ENCODE results near the gene TMCO4.

Gene TMCO4

DNA sequence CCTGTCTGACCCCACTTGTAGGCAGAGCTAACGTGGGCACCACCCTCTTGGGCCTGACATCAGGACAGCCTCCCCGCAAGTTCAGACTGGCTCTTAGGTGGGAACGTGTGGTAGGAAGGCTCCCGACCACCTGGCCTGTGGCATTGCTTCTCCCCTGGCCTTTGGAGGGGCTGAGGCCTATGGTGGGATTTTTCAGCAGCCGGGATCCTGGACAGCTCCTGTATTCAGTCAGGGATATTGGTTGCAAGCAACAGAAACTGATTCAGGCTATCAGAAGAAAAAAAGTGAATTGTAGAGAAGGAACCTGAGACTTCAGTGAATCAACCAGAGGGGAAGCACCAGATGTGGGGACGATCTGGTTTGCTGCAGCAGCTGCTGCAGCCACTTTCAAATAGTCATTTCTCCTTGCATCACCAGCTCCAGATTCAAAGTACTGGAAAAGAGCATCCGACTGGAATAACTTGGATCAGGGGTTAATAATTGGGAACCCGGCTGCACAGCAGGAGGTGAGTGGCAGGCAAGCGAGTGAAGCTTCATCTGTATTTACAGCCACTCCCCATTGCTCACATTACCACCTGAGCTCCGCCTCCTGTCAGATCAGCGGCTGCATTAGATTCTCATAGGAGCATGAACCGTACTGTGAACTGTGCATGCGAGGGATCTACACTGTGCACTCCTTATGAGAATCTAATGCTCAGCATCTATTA is 9.5 kb upstream of the TMCO4 start:
- H4K20me1 ChIP-seq (ENCODE audit: insufficient read depth, low read length), result no peaks in the 10 kb centered on the region
- no peak overlapping the region for H3K4me2 ChIP-seq (ENCODE audit: low read length)
- H3K79me2 ChIP-seq (ENCODE audit: insufficient read depth, low read length), result no peaks in the 10 kb centered on the region
- no peaks in the 10 kb centered on the region for H3K9me2 ChIP-seq (ENCODE audit: low read depth, low read length)
- no peaks in the 10 kb centered on the region for H3K27me3 ChIP-seq (ENCODE audit: insufficient read depth, low read length)
- H3K9ac ChIP-seq (ENCODE audit: low read length), result no peak overlapping the region
- no peaks in the 10 kb centered on the region for H3K9me3 ChIP-seq (ENCODE audit: low read length)
- no peak overlapping the region for H3K4me3 ChIP-seq (ENCODE audit: low read depth, low read length, poor library complexity, severe bottlenecking)
- no peak overlapping the region for H2AFZ ChIP-seq (ENCODE audit: low read length)
- no peaks in the 10 kb centered on the region for H3F3A ChIP-seq (ENCODE audit: insufficient read depth, low read length)
- peaks cover 6% of the 10 kb centered on the region for H3K4me1 ChIP-seq (ENCODE audit: insufficient read depth, low read length, severe bottlenecking)
- H3K36me3 ChIP-seq (ENCODE audit: insufficient read depth, low read length), result no peaks in the 10 kb centered on the region
- no peak for TF ChIP-seq EZH2 (IDR thresholded peaks at IDR 0.05; ENCODE audit: borderline replicate concordance, low read length)
- TF ChIP-seq, protein P1, sequence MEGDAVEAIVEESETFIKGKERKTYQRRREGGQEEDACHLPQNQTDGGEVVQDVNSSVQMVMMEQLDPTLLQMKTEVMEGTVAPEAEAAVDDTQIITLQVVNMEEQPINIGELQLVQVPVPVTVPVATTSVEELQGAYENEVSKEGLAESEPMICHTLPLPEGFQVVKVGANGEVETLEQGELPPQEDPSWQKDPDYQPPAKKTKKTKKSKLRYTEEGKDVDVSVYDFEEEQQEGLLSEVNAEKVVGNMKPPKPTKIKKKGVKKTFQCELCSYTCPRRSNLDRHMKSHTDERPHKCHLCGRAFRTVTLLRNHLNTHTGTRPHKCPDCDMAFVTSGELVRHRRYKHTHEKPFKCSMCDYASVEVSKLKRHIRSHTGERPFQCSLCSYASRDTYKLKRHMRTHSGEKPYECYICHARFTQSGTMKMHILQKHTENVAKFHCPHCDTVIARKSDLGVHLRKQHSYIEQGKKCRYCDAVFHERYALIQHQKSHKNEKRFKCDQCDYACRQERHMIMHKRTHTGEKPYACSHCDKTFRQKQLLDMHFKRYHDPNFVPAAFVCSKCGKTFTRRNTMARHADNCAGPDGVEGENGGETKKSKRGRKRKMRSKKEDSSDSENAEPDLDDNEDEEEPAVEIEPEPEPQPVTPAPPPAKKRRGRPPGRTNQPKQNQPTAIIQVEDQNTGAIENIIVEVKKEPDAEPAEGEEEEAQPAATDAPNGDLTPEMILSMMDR (IDR thresholded peaks at IDR 0.05; ENCODE audit: low read length), result no peak
- H3K27ac ChIP-seq (ENCODE audit: low read depth, low read length, poor library complexity, severe bottlenecking), result no peak overlapping the region

DNA sequence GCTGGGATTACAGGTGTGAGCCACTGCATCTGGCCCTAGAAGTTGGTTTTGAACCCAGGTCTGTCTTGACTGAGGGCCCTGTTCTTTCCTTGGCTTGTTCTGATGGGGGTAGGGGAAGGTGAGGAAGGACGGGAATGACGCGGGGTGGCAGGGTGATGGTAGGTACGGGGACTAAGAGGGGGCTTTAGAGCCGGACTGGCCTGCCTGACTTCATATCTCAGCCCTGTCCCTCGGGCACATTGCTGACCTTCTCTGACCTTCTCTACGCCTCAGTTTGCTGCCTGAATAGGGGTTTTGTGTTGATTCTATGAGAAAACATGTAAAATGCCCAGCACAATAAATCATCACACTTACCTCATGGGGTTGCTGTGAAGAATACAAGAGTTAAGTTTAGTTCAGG is 8.6 kb upstream of the TMCO4 start:
- no peak overlapping the region for H2AFZ ChIP-seq (ENCODE audit: low read length)
- H4K20me1 ChIP-seq (ENCODE audit: insufficient read depth, low read length), result no peaks in the 10 kb centered on the region
- no peaks in the 10 kb centered on the region for H3K9me3 ChIP-seq (ENCODE audit: low read length)
- H3K4me1 ChIP-seq (ENCODE audit: insufficient read depth, low read length, severe bottlenecking), result no peaks in the 10 kb centered on the region
- H3K79me2 ChIP-seq (ENCODE audit: insufficient read depth, low read length), result no peaks in the 10 kb centered on the region
- H3K9ac ChIP-seq (ENCODE audit: low read length), result no peak overlapping the region
- no peak for TF ChIP-seq EZH2 (IDR thresholded peaks at IDR 0.05; ENCODE audit: borderline replicate concordance, low read length)
- TF ChIP-seq, protein P1 (IDR thresholded peaks at IDR 0.05; ENCODE audit: low read length), result no peak
- no peak overlapping the region for H3K4me3 ChIP-seq (ENCODE audit: low read depth, low read length, poor library complexity, severe bottlenecking)
- H3K4me2 ChIP-seq (ENCODE audit: low read length), result no peak overlapping the region
- H3K9me2 ChIP-seq (ENCODE audit: low read depth, low read length), result no peaks in the 10 kb centered on the region
- H3K36me3 ChIP-seq (ENCODE audit: insufficient read depth, low read length), result no peaks in the 10 kb centered on the region
- no peaks in the 10 kb centered on the region for H3K27me3 ChIP-seq (ENCODE audit: insufficient read depth, low read length)
- H3K27ac ChIP-seq (ENCODE audit: low read depth, low read length, poor library complexity, severe bottlenecking), result no peak overlapping the region
- H3F3A ChIP-seq (ENCODE audit: insufficient read depth, low read length), result no peaks in the 10 kb centered on the region

DNA sequence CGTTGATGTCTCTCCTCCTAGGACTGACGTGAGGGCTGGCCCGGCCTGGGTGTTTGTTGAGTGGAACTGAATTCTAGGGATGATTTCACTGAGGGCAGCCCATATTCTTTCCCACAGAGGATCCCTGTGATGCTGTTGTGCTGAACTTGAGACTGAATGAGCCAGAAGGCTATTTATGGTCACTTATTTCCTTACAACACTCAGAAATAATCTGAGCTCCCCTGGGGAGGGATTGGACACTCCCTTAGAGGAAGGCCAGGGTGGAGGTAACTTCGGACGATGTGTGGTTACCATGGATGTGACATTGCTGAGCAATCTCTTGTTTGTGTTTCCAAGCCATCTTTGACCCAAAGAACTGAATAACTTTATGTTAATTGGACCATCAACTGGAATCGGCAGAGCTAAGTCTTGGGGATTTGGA is 5.1 kb upstream of the TMCO4 start:
- Histone ChIP-seq H3K79me2 (ENCODE audit: insufficient read depth, low read length) (no peaks in the 10 kb centered on the region), H3K4me2 (ENCODE audit: low read length) (no peak overlapping the region), H3K27me3 (ENCODE audit: insufficient read depth, low read length) (no peaks in the 10 kb centered on the region), H3F3A (ENCODE audit: insufficient read depth, low read length) (no peaks in the 10 kb centered on the region), H3K27ac (ENCODE audit: low read depth, low read length, poor library complexity, severe bottlenecking) (no peak overlapping the region), H3K9me3 (ENCODE audit: low read length) (no peaks in the 10 kb centered on the region), H2AFZ (ENCODE audit: low read length) (no peak overlapping the region), H3K36me3 (ENCODE audit: insufficient read depth, low read length) (no peaks in the 10 kb centered on the region), H3K4me1 (ENCODE audit: insufficient read depth, low read length, severe bottlenecking) (peaks cover 7% of the 10 kb centered on the region), H3K4me3 (ENCODE audit: low read depth, low read length, poor library complexity, severe bottlenecking) (no peak overlapping the region), H3K9ac (ENCODE audit: low read length) (no peak overlapping the region), H3K9me2 (ENCODE audit: low read depth, low read length) (no peaks in the 10 kb centered on the region), H4K20me1 (ENCODE audit: insufficient read depth, low read length) (no peaks in the 10 kb centered on the region)
- TF ChIP-seq, protein P1 (IDR thresholded peaks at IDR 0.05; ENCODE audit: low read length), result no peak
- no peak for TF ChIP-seq EZH2 (IDR thresholded peaks at IDR 0.05; ENCODE audit: borderline replicate concordance, low read length)
